HCT116 (cell line): ENCODE results near the gene SCARF2. TPM values are rescaled to one million over a fixed set of nuclear protein-coding genes. Genes with fewer than 3 reads are reported as not detected.

Source experiments
- ATAC-seq: fragments of 200-7000 bp; cut with Tn5 transposase; 2 replicates; pipeline ENCODE4 v1.9.1; 2020; ENCODE audit warnings: mild to moderate bottlenecking, moderate library complexity
- BruUV-seq: library from RNA; stranded (reverse); fragments of 400-500 nt; replicated peaks from 2 replicates; lab custom pipeline; 2021; lab: Mats Ljungman, UMichigan
- CTCF ChIA-PET: fragments of 300-600 bp; sonication (Branson Sonifier 250); formaldehyde crosslinking; loops from one replicate; lab custom pipeline; 2021; ENCODE audit warnings: antibody characterized with exemption; lab: Charles Lee
- POLR2A ChIA-PET: fragments of 300-600, 350-600 bp; sonication (Branson Sonifier 250); formaldehyde crosslinking; loops from one replicate; lab custom pipeline; 2021; ENCODE audit warnings: antibody characterized with exemption; lab: Charles Lee
- RAD21 ChIA-PET, 2 experiments: fragments of 300-600 bp; sonication (Branson Sonifier 250); formaldehyde crosslinking; loops; one replicate each; lab custom pipeline; 2023; ENCODE audit warnings: low total read pairs in 2 of 2; ENCODE audit not compliant: uncharacterized antibody in 2 of 2, unreplicated experiment in 2 of 2, low non-redundant PET in 1 of 2; lab: Charles Lee
- DNase-seq: peaks from one replicate; pipeline ENCODE4 v3.0.0-alpha.2; 2010; ENCODE audit warnings: low read depth, low spot score
- H2AFZ ChIP-seq: fragments of 200-600 bp; shearing (Covaris generic), sonication (generic); 2 replicates; pipeline ENCODE4 v1.6.1; 2017; ENCODE audit warnings: low read depth, mixed run types, mixed read lengths, antibody characterized with exemption, low read length; ENCODE audit not compliant: poor library complexity, severe bottlenecking
- H3K27ac ChIP-seq: 2 replicates; pipeline ENCODE4 v1.5.1; 2012; ENCODE audit warnings: low read depth, low read length
- H3K27me3 ChIP-seq: fragments of 200-600 bp; sonication (generic); 2 replicates; pipeline ENCODE4 v1.6.1; 2016; ENCODE audit warnings: mixed run types, low read length, mixed read lengths; ENCODE audit not compliant: insufficient read depth
- H3K36me3 ChIP-seq, 2 experiments: fragments of 200-500 bp in 1 of 2; fragments of 200-600 bp in 1 of 2; sonication (Bioruptor generic) in 1 of 2; sonication (generic) in 1 of 2; 2 replicates each; pipeline versions ENCODE4 v1.5.1 to v1.6.1; 2014 to 2016; ENCODE audit warnings: low read length in 2 of 2, inconsistent platforms in 1 of 2, mixed read lengths in 1 of 2, mixed run types in 1 of 2; ENCODE audit not compliant: insufficient read depth in 2 of 2, control insufficient read depth in 1 of 2
- H3K4me1 ChIP-seq, 2 experiments: fragments of 200-600 bp in 1 of 2; sonication (generic) in 1 of 2; 2 replicates each; pipeline versions ENCODE4 v1.5.1 to v1.6.1; 2012 to 2017; ENCODE audit warnings: low read length in 2 of 2, inconsistent platforms in 1 of 2, mild to moderate bottlenecking in 1 of 2, mixed read lengths in 1 of 2, mixed run types in 1 of 2, moderate library complexity in 1 of 2; ENCODE audit not compliant: insufficient read depth in 2 of 2, control insufficient read depth in 1 of 2
- H3K4me2 ChIP-seq: fragments of 200-600 bp; sonication (generic); 2 replicates; pipeline ENCODE4 v1.6.1; 2017; ENCODE audit warnings: mixed run types, low read length, mixed read lengths
- H3K4me3 ChIP-seq, 2 experiments: fragments of 200-600 bp in 1 of 2; sonication (generic) in 1 of 2; replicated peaks in 1 of 2; 2 replicates each; pipeline ENCODE4 v1.5.1; 2011 to 2016; ENCODE audit warnings: low read length in 2 of 2, control low read depth in 1 of 2, low read depth in 1 of 2, mild to moderate bottlenecking in 1 of 2, mixed read lengths in 1 of 2, mixed run types in 1 of 2
- H3K79me2 ChIP-seq: fragments of 200-600 bp; sonication (generic); 2 replicates; pipeline ENCODE4 v1.6.1; 2017; ENCODE audit warnings: mild to moderate bottlenecking, mixed run types, low read length, moderate library complexity, mixed read lengths; ENCODE audit not compliant: insufficient read depth
- H3K9ac ChIP-seq: fragments of 200-600 bp; sonication (generic); 2 replicates; pipeline ENCODE4 v1.6.1; 2016; ENCODE audit warnings: low read length, mixed read lengths
- H3K9me2 ChIP-seq: fragments of 200-600 bp; sonication (generic), shearing (Covaris generic); 2 replicates; pipeline ENCODE4 v1.6.1; 2017; ENCODE audit warnings: mixed run types, mild to moderate bottlenecking, moderate library complexity; ENCODE audit not compliant: insufficient read depth
- H3K9me3 ChIP-seq, 2 experiments: fragments of 200-500 bp in 1 of 2; fragments of 200-600 bp in 1 of 2; sonication (Bioruptor generic) in 1 of 2; sonication (generic) in 1 of 2; 2 replicates each; pipeline ENCODE4 v1.6.1; 2014 to 2017; ENCODE audit warnings: low read length in 2 of 2, mixed read lengths in 2 of 2, inconsistent platforms in 1 of 2, low read depth in 1 of 2, mild to moderate bottlenecking in 1 of 2, mixed run types in 1 of 2, moderate library complexity in 1 of 2; ENCODE audit not compliant: control insufficient read depth in 1 of 2, insufficient read depth in 1 of 2
- H4K20me1 ChIP-seq: fragments of 200-600 bp; sonication (generic), shearing (Covaris generic); 2 replicates; pipeline ENCODE4 v1.6.1; 2017; ENCODE audit warnings: mixed run types, mild to moderate bottlenecking, moderate library complexity; ENCODE audit not compliant: insufficient read depth
- CEBPB ChIP-seq: IDR thresholded peaks from 2 replicates; pipeline ENCODE4 v1.6.1; 2012; ENCODE audit warnings: low read depth
- EZH2phosphoT487 ChIP-seq: fragments of 200-600 bp; IDR thresholded peaks from 2 replicates; pipeline ENCODE4 v1.6.1; 2018; ENCODE audit warnings: antibody characterized with exemption, borderline replicate concordance
- FOSL1 ChIP-seq: IDR thresholded peaks from 2 replicates; pipeline ENCODE4 v1.6.1; 2012; ENCODE audit warnings: low read depth
- JUND ChIP-seq: IDR thresholded peaks from 2 replicates; pipeline ENCODE4 v1.6.1; 2012
- POLR2A ChIP-seq: IDR thresholded peaks from 2 replicates; pipeline ENCODE4 v1.7.0; 2011; ENCODE audit warnings: borderline replicate concordance; ENCODE audit not compliant: insufficient read depth, insufficient read length; ENCODE audit errors: extremely low read depth
- POLR2AphosphoS5 ChIP-seq: IDR thresholded peaks from 2 replicates; pipeline ENCODE4 v1.6.1; 2011; ENCODE audit warnings: mild to moderate bottlenecking, low read depth, low read length, moderate library complexity
- SP1 ChIP-seq: IDR thresholded peaks from 2 replicates; pipeline ENCODE4 v1.6.1; 2012; ENCODE audit warnings: low read depth
- SRF ChIP-seq: IDR thresholded peaks from 2 replicates; pipeline ENCODE4 v1.6.1; 2012; ENCODE audit warnings: low read depth
- YY1 ChIP-seq: IDR thresholded peaks from 2 replicates; pipeline ENCODE4 v1.6.1; 2011; ENCODE audit warnings: low read length, low read depth, moderate library complexity, mild to moderate bottlenecking; ENCODE audit not compliant: insufficient replicate concordance; ENCODE audit errors: extremely low read depth
- ZFX ChIP-seq: fragments of 450-650 bp; IDR thresholded peaks from 2 replicates; pipeline ENCODE4 v1.6.1; 2017
- intact Hi-C: fragments of 100-400 bp; cut with micrococcal nuclease; formaldehyde crosslinking; loops from 2 replicates; pipeline ENCODE4 v1.10.0; 2022
- total RNA-seq: library from RNA; stranded (reverse); gene quantifications from one replicate; pipeline ENCODE4 v1.2.1, GENCODE V29; 2021; ENCODE audit not compliant: unreplicated experiment
- TF ChIP-seq, protein P1 (sequence below), 3 experiments: fragments of 200-600 bp in 1 of 3; sonication (generic) in 1 of 3; IDR thresholded peaks in 2 of 3; conservative IDR thresholded peaks in 1 of 3; 2 replicates each; pipeline ENCODE4 v1.5.1; 2012 to 2017; ENCODE audit warnings: low read depth in 2 of 3, low read length in 2 of 3, antibody characterized with exemption in 1 of 3, borderline replicate concordance in 1 of 3, control low read depth in 1 of 3, mild to moderate bottlenecking in 1 of 3, mixed read lengths in 1 of 3, mixed run types in 1 of 3, moderate library complexity in 1 of 3; ENCODE audit not compliant: insufficient read depth in 1 of 3
- TF ChIP-seq, protein P2 (sequence below): IDR thresholded peaks from 2 replicates; pipeline ENCODE4 v1.6.1; 2012
- TF ChIP-seq, protein P3 (sequence below): IDR thresholded peaks from 2 replicates; pipeline ENCODE4 v1.6.1; 2012

SCARF2 gene
- total RNA-seq, 1 experiment from 2014 or later = 2.5 TPM

DNA sequence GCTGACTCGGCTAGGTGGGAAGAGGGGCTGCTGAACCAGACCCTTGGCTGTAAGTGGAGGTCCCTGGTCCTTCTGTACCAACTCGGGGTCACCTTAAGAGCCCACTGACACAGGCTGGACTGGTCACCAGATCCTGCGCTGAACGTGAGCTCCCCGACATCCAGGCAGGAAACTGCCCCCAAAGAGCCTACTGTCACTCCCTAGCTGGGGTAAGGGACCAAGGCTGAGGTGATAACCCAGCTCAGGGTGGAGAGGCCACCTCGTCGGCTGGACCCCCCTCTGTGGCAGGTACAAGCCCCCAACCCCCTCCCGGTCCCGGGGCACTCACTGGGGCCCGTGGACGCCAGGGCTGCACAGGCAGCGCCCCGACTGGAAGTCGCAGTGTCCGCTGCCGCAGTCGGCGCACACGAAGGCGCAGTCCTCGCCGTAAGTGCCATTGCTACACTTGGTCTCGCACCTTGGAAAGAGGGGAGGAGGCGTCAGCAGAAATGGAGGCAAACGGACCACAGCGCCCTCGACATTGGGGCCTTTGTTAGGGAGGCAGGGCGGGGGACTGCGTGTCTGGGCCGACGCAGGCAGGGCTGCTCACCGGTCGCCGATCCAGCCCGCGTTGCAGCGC, 7.4 kb downstream of the SCARF2 start:
- H3K4me2 ChIP-seq = peak overlapping the region; percentile 90
- peaks cover 16 to 35% of the 10 kb centered on the region in 2 experiments for H3K4me1 ChIP-seq
- RAD21 ChIA-PET = no interaction called here
- no peaks in the 10 kb centered on the region for H3K9me2 ChIP-seq
- intact Hi-C loops = no loop called here
- H3K79me2 ChIP-seq = no peaks in the 10 kb centered on the region
- H3K9me3 ChIP-seq = no peaks in the 10 kb centered on the region
- CTCF ChIA-PET = interaction anchor here (1.6 kb wide), 1 partner anchor 12 kb away, joined by 19 read pairs; no protein-coding TSS in a partner anchor
- ATAC-seq = no peak; the same call in 1 of the 2 replicates
- H3K36me3 ChIP-seq = no peaks in the 10 kb centered on the region
- H2AFZ ChIP-seq = no peak overlapping the region
- peak overlapping the region; percentile 33 to 52; a peak in 3 of 4 replicates for H3K4me3 ChIP-seq
- H4K20me1 ChIP-seq = no peaks in the 10 kb centered on the region
- TF ChIP-seq FOSL1 = no peak
- TF ChIP-seq YY1 = no peak
- TF ChIP-seq, protein P1, sequence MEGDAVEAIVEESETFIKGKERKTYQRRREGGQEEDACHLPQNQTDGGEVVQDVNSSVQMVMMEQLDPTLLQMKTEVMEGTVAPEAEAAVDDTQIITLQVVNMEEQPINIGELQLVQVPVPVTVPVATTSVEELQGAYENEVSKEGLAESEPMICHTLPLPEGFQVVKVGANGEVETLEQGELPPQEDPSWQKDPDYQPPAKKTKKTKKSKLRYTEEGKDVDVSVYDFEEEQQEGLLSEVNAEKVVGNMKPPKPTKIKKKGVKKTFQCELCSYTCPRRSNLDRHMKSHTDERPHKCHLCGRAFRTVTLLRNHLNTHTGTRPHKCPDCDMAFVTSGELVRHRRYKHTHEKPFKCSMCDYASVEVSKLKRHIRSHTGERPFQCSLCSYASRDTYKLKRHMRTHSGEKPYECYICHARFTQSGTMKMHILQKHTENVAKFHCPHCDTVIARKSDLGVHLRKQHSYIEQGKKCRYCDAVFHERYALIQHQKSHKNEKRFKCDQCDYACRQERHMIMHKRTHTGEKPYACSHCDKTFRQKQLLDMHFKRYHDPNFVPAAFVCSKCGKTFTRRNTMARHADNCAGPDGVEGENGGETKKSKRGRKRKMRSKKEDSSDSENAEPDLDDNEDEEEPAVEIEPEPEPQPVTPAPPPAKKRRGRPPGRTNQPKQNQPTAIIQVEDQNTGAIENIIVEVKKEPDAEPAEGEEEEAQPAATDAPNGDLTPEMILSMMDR (IDR thresholded peaks at IDR 0.05 in 2 of 3, conservative IDR thresholded peaks at IDR 0.05 in 1 of 3; ENCODE audit: borderline replicate concordance in 1 of 3, insufficient read depth in 1 of 3, low read depth in 2 of 3, low read length in 2 of 3) = no peak
- TF ChIP-seq, protein P2, sequence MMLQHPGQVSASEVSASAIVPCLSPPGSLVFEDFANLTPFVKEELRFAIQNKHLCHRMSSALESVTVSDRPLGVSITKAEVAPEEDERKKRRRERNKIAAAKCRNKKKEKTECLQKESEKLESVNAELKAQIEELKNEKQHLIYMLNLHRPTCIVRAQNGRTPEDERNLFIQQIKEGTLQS = no peak
- no peak for TF ChIP-seq ZFX
- TF ChIP-seq POLR2AphosphoS5 = no peak
- no peak for TF ChIP-seq SP1
- TF ChIP-seq JUND = no peak
- no peak for TF ChIP-seq SRF
- TF ChIP-seq CEBPB = no peak
- TF ChIP-seq, protein P3, sequence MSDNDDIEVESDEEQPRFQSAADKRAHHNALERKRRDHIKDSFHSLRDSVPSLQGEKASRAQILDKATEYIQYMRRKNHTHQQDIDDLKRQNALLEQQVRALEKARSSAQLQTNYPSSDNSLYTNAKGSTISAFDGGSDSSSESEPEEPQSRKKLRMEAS = no peak
- no peak for TF ChIP-seq EZH2phosphoT487
- no peak for TF ChIP-seq POLR2A
- TF ChIP-seq, all 23 proteins: peak for 0
- Histone ChIP-seq H3K27me3 (no peaks in the 10 kb centered on the region), H3K9ac (peak overlapping the region; percentile 40; the same call in 1 of the 2 replicates), H3K27ac (peak overlapping the region; percentile 3; the same call in 1 of the 2 replicates)
- BruUV-seq = no TSS peak
- POLR2A ChIA-PET = interaction anchor here (1.1 kb wide), 1 partner anchor 12 kb away, joined by 3 read pairs; no protein-coding TSS in a partner anchor
- DNase-seq = no peak
